Spleen (tissue), 11 donors: Measurements from ENCODE around the gene PTCD3. TPM values are rescaled to one million over a fixed set of nuclear protein-coding genes. Genes with fewer than 3 reads are reported as not detected.
A peak's percentile ranks its signal among the peaks of the same experiment; 100 is the strongest.

Experiments
- DNase-seq: peaks from one replicate; pipeline ENCODE4 v3.0.0-alpha.2; 2020
- H3K27ac ChIP-seq, 8 donors: fragments of 200-600 bp; sonication (generic) in 7 of 8; 1 replicate in 4 of 8; 2 replicates in 4 of 8; pipeline versions ENCODE4 v1.5.0 to v1.8.0; 2016 to 2021; ENCODE audit warnings: inconsistent platforms in 4 of 8, mild to moderate bottlenecking in 4 of 8, moderate library complexity in 1 of 8
- H3K27me3 ChIP-seq, 7 donors: fragments of 200-600 bp; sonication (generic) in 6 of 7; replicated peaks in 1 of 7; 1 replicate in 4 of 7; 2 replicates in 3 of 7; pipeline versions ENCODE4 v1.5.0 to v1.8.0; 2016 to 2021; ENCODE audit warnings: inconsistent platforms in 3 of 7, mild to moderate bottlenecking in 1 of 7
- H3K36me3 ChIP-seq, 6 donors: fragments of 200-600 bp; sonication (generic) in 5 of 6; 1 replicate in 4 of 6; 2 replicates in 2 of 6; pipeline versions ENCODE4 v1.5.0 to v1.8.0; 2016 to 2021; ENCODE audit warnings: inconsistent platforms in 2 of 6
- H3K4me1 ChIP-seq, 6 donors: fragments of 200-600 bp; sonication (generic) in 5 of 6; 1 replicate in 3 of 6; 2 replicates in 3 of 6; pipeline versions ENCODE4 v1.5.0 to v1.8.0; 2016 to 2021; ENCODE audit warnings: inconsistent platforms in 3 of 6
- H3K4me3 ChIP-seq, 8 donors: fragments of 200-600 bp; sonication (generic) in 7 of 8; 1 replicate in 4 of 8; 2 replicates in 4 of 8; pipeline versions ENCODE4 v1.5.0 to v1.8.0; 2016 to 2021; ENCODE audit warnings: inconsistent platforms in 4 of 8, mild to moderate bottlenecking in 4 of 8, moderate library complexity in 2 of 8
- H3K9me3 ChIP-seq, 8 donors: fragments of 200-600 bp; sonication (generic) in 7 of 8; 1 replicate in 4 of 8; 2 replicates in 4 of 8; pipeline versions ENCODE4 v1.5.0 to v1.8.0; 2016 to 2021; ENCODE audit warnings: inconsistent platforms in 4 of 8
- POLR2A ChIP-seq, 3 donors: fragments of 450-650 bp; IDR thresholded peaks; one replicate each; pipeline ENCODE4 v1.5.1; 2017; ENCODE audit warnings: antibody characterized with exemption in 3 of 3, mild to moderate bottlenecking in 1 of 3
- POLR2AphosphoS5 ChIP-seq, 3 donors: sonication (generic); formaldehyde crosslinking; IDR thresholded peaks; one replicate each; pipeline ENCODE4 v1.5.1; 2017; ENCODE audit warnings: antibody characterized with exemption in 3 of 3
- WGBS, 5 donors: extraction: QIAGEN DNeasy Blood & Tissue Kit in 3 of 5; methylation state at CpG; one replicate each; pipeline versions ENCODE4 v1.1.5 to v1.1.7; 2013 to 2018; 5-methylcytosine and 5-hydroxymethylcytosine counted together
- intact Hi-C: fragments of 100-400 bp; cut with DNase I; formaldehyde crosslinking; loops from one replicate; pipeline ENCODE4 v1.15.0; 2023; ENCODE audit warnings: low total_unique reads
- polyA plus RNA-seq, 3 donors: library from polyadenylated mRNA; stranded (reverse); fragments of 200-250 nt; gene quantifications; one replicate each; pipeline ENCODE4 v1.2.1, GENCODE V29; 2013
- total RNA-seq, 7 donors: library from RNA; depleted of rRNA in 3 of 7; stranded (reverse); fragments of >200 nt in 3 of 7; fragmentation: NEBNext Ultra II Directional in 4 of 7; extraction: Animal tissue kit (Norgen Biotek cat#: 25700) in 4 of 7; gene quantifications; one replicate each; pipeline versions ENCODE4 v1.1.0 to v1.2.1, GENCODE V29; 2016 to 2021
- TF ChIP-seq, protein P1 (sequence below), 11 experiments: fragments of 200-600 bp in 7 of 11; fragments of 450-650 bp in 4 of 11; sonication (generic) in 4 of 11; IDR thresholded peaks in 8 of 11; conservative IDR thresholded peaks in 3 of 11; 1 replicate in 7 of 11; 2 replicates in 4 of 11; pipeline versions ENCODE4 v1.4.0 to v1.8.0; 2016 to 2021; ENCODE audit warnings: antibody characterized with exemption in 11 of 11, inconsistent platforms in 4 of 11, mild to moderate bottlenecking in 1 of 11
- donor health status: healthy with polysubstance abuse.
- donor health status: DM: no; HTN: no; CAD: no; lungs with moderate emphysema.
- donor health status: DM: no; HTN: no; CAD: no.
- donor health status: Bipolar disorder and iron deficiency.
- donor health status: healthy.
- donor health status: DM: no; HTN: no; CAD: no.
- donor health status: DM: yes; HTN: yes; CAD: no.

The PTCD3 gene
- total and polyA plus RNA-seq, 10 donors: 29.8 to 126 (median 98.8) TPM

DNA sequence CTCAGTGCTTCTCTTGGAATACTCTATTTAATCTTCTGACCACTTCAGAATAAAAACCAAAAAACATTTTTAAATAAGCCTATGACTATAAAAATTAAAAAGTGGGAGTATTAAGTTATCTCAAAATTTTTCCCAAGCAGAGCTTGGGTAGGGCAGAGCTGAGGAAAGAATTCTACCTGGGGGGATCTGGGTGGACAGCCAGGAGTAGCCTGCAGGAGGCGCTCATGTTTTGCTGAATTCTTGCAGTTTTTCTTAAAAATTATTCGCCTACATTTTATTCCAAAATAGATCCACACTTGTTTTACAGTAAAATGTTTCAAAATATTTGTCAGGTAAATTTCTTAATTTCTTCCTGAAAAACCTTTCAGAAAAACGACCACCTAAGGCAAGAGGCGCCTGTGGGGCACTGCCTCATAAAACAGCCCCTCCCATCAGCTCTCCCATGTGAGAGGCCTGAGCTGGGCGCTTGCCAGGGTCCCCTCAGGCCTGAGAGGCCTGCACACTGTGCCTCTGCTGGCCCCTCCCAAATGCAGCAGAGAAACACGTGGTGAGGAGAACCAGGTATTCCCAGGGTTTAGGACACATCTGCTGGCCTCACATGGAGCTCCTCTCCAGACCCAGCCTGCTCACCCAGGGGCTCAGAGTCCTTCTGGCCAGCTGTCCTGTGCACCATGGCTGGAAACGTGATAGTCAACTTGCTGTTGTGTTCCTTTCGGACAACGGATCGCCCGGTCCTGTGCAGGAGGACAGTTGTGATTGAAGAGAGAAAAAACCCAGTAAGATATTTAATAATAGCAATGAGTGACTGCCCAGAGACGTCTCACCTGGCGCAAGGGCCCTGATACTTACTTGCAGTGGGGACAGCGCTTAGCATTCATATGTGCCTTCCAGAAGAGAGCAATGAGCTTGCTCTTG, 17.8 kb upstream of the PTCD3 start:
- DNase-seq: no peak
- TF ChIP-seq POLR2AphosphoS5 (IDR thresholded peaks at IDR 0.05) (no peak), POLR2A (IDR thresholded peaks at IDR 0.05) (no peak)
- TF ChIP-seq, protein P1, sequence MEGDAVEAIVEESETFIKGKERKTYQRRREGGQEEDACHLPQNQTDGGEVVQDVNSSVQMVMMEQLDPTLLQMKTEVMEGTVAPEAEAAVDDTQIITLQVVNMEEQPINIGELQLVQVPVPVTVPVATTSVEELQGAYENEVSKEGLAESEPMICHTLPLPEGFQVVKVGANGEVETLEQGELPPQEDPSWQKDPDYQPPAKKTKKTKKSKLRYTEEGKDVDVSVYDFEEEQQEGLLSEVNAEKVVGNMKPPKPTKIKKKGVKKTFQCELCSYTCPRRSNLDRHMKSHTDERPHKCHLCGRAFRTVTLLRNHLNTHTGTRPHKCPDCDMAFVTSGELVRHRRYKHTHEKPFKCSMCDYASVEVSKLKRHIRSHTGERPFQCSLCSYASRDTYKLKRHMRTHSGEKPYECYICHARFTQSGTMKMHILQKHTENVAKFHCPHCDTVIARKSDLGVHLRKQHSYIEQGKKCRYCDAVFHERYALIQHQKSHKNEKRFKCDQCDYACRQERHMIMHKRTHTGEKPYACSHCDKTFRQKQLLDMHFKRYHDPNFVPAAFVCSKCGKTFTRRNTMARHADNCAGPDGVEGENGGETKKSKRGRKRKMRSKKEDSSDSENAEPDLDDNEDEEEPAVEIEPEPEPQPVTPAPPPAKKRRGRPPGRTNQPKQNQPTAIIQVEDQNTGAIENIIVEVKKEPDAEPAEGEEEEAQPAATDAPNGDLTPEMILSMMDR (IDR thresholded peaks at IDR 0.05 in 8 of 11, conservative IDR thresholded peaks at IDR 0.05 in 3 of 11): peak in 5 of 11 experiments; percentile 13 to 30 (median 17)
- Histone ChIP-seq H3K4me1 (no peaks in the 10 kb centered on the region), H3K27ac (no peak overlapping the region), H3K27me3 (no peaks in the 10 kb centered on the region), H3K4me3 (no peak overlapping the region), H3K36me3 (peaks cover 8 to 94% (median 54%) of the 10 kb centered on the region in 6 donors), H3K9me3 (no peaks in the 10 kb centered on the region)
- 85 to 94% (median 89%) methylated on average over 14 of the region's 14 CpGs for WGBS, 5 donors
- intact Hi-C loops: no loop called here

- no peak for DNase-seq
- Histone ChIP-seq H3K27ac (no peak overlapping the region), H3K27me3 (no peaks in the 10 kb centered on the region), H3K4me1 (no peaks in the 10 kb centered on the region), H3K4me3 (no peak overlapping the region), H3K36me3 (peaks cover 3 to 100% (median 55%) of the 10 kb centered on the region in 6 donors), H3K9me3 (no peaks in the 10 kb centered on the region)
- intact Hi-C loops: no loop called here
- TF ChIP-seq, protein P1 (IDR thresholded peaks at IDR 0.05 in 8 of 11, conservative IDR thresholded peaks at IDR 0.05 in 3 of 11): no peak
- TF ChIP-seq POLR2A (IDR thresholded peaks at IDR 0.05) (no peak), POLR2AphosphoS5 (IDR thresholded peaks at IDR 0.05) (no peak)
- 42 to 69% (median 62%) methylated on average over 1 of the region's 1 CpG for WGBS, 5 donors
Measured at GRCh38 chr2:86094229-86094628, 11.8 kb upstream of the PTCD3 start.

GRCh38 chr2:86097114-86097896, 8.7 kb upstream of the PTCD3 start:
- Histone ChIP-seq H3K27me3 (no peaks in the 10 kb centered on the region), H3K4me3 (no peak overlapping the region), H3K36me3 (peaks cover 0 to 96% (median 47%) of the 10 kb centered on the region in 6 donors), H3K4me1 (no peaks in the 10 kb centered on the region), H3K9me3 (no peaks in the 10 kb centered on the region), H3K27ac (no peak overlapping the region)
- TF ChIP-seq POLR2A (IDR thresholded peaks at IDR 0.05) (no peak), POLR2AphosphoS5 (IDR thresholded peaks at IDR 0.05) (no peak)
- TF ChIP-seq, protein P1 (IDR thresholded peaks at IDR 0.05 in 8 of 11, conservative IDR thresholded peaks at IDR 0.05 in 3 of 11): no peak
- no peak for DNase-seq
- intact Hi-C loops: no loop called here
- WGBS, 5 donors: 93 to 97% (median 94%) methylated on average over 3 of the region's 3 CpGs

DNA sequence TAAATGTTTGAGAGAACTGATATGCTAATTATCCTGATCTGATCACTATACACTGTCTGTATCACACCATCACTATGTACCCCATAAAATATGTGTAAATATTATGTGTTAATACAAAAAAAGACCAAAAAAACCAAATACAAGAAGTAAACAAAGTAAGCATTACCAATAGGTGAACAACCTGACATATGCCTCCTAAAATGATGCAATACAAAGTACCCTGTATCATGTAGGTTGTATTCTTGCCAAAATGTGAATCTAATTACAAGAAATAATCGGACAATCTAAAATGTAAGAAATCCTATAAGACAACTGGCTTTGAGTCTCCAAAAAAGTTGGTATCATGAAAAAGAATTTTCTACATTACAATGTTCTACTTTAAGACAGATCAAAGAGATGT, 8.1 kb upstream of the PTCD3 start:
- 86 to 100% (median 98%) methylated on average over 1 of the region's 1 CpG for WGBS, 5 donors
- intact Hi-C loops: no loop called here
- Histone ChIP-seq H3K4me3 (no peak overlapping the region), H3K36me3 (peaks cover 0 to 96% (median 47%) of the 10 kb centered on the region in 6 donors), H3K27me3 (no peaks in the 10 kb centered on the region), H3K9me3 (no peaks in the 10 kb centered on the region), H3K4me1 (peaks cover 0 to 5% (median 0%) of the 10 kb centered on the region in 6 donors), H3K27ac (no peak overlapping the region)
- TF ChIP-seq, protein P1 (IDR thresholded peaks at IDR 0.05 in 8 of 11, conservative IDR thresholded peaks at IDR 0.05 in 3 of 11): no peak
- TF ChIP-seq POLR2A (IDR thresholded peaks at IDR 0.05) (no peak), POLR2AphosphoS5 (IDR thresholded peaks at IDR 0.05) (no peak)
- DNase-seq: no peak
